ENCODE measurements around the gene PGM5. TPM values are rescaled to one million over a fixed set of nuclear protein-coding genes. Genes with fewer than 3 reads are reported as not detected.

PGM5 gene
- total RNA-seq, 2 donors from 2014 or later, result 6.5 to 6.9 TPM

GRCh38 chr9:68577774-68578591 lies 221.6 kb downstream of the PGM5 start:
- H3K27me3 ChIP-seq, result no peaks in the 10 kb centered on the region
- intact Hi-C loops (cut with DNase I), result no loop called here
- no peak overlapping the region for H3K4me3 ChIP-seq
- WGBS, 2 donors, result 56% methylated on average over 7 of the region's 7 CpGs
- no peaks in the 10 kb centered on the region for H3K9me3 ChIP-seq
- ATAC-seq, result no peak
- H3K4me1 ChIP-seq, result no peaks in the 10 kb centered on the region
- H3K36me3 ChIP-seq (replicated peaks in 1 of 2; ENCODE audit: insufficient read depth in 1 of 2, low read depth in 2 of 2), result no peaks in the 10 kb centered on the region
- DNase-seq, result peak in 1 of 4 donors; percentile 14
- no peak overlapping the region for H3K27ac ChIP-seq
- no peak for TF ChIP-seq CTCF (IDR thresholded peaks at IDR 0.05)
- TF ChIP-seq POLR2A (IDR thresholded peaks at IDR 0.05), result no peak

Other genes starting within 250 kb of the PGM5 start
- gene ZNG1C, start 114.6 kb upstream of the PGM5 start, total RNA-seq, result 10 to 100 TPM; 28.8 to 41.5 TPM
- gene FOXD4L3, start 53.7 kb upstream of the PGM5 start, total RNA-seq, result not detected
- not detected for gene TMEM252, start 184.3 kb downstream of the PGM5 start, total RNA-seq